ENCODE data around the gene TRABD2B.

Gene TRABD2B

DNA sequence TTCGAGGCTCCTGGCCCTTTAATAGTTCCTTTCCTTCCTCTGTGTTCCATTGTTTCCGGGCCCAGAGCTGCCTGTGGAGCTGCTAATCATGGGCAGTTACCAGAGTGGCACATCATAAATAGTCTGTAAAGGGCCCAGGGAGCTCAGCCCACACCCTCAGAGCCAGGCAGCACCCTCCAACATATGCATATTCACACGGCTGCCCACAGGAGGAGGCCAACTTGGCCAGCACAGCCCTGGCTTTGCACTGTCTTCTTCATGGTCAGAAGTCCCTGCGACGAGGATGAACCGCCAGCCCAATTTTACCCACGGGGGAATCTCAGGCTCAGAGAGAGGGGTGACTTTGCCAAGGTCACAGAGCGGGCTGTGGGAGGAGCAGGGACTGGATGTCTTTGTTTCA is 172.5 kb downstream of the TRABD2B start:
- DNase-seq (ENCODE audit: low spot score) = no peak

DNA sequence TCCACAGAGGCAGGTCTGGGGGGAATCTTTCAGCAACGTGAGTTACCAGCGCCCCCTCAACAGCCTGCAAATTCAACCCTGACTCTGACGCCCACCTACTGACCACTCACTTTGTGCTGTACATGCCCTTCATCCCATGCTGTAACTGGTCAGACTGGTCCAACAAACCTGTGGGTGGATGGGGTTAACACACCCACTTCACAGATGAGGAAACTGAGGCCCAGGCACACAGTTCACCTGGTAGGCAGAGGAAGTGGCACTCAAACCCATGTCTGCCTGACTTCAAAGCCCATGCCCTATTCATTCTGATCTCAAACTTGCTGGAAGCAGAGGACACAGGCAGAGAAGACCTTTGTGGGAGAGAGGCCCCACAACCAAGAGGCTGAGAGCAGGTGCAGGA is 172.9 kb downstream of the TRABD2B start:
- no peak for DNase-seq (ENCODE audit: low spot score)

GRCh38 chr1:47823040-47823808 is 174.0 kb downstream of the TRABD2B start:
- no peak for DNase-seq (ENCODE audit: low spot score)

DNA sequence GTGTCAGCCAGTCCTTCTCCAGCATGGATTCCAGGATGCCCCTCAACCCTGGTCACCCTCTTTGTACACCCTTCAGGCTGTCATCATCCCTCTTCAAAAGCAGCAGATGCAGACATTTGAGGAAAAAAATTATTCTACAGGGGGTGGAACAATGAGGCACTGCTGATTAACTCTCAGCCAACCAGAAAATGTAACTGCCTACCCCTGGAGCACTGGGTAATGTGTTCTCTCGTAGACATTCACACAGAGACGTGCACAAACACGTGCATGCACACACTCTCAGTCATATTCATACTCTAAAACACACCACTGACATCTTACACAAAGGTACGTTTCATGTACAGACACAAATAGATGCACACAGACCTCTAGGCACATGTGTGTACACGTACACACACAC is 175.4 kb downstream of the TRABD2B start:
- DNase-seq (ENCODE audit: low spot score) = no peak

- DNase-seq (ENCODE audit: low spot score) = no peak
Observed at GRCh38 chr1:47819574-47819888, 177.7 kb downstream of the TRABD2B start.

DNA sequence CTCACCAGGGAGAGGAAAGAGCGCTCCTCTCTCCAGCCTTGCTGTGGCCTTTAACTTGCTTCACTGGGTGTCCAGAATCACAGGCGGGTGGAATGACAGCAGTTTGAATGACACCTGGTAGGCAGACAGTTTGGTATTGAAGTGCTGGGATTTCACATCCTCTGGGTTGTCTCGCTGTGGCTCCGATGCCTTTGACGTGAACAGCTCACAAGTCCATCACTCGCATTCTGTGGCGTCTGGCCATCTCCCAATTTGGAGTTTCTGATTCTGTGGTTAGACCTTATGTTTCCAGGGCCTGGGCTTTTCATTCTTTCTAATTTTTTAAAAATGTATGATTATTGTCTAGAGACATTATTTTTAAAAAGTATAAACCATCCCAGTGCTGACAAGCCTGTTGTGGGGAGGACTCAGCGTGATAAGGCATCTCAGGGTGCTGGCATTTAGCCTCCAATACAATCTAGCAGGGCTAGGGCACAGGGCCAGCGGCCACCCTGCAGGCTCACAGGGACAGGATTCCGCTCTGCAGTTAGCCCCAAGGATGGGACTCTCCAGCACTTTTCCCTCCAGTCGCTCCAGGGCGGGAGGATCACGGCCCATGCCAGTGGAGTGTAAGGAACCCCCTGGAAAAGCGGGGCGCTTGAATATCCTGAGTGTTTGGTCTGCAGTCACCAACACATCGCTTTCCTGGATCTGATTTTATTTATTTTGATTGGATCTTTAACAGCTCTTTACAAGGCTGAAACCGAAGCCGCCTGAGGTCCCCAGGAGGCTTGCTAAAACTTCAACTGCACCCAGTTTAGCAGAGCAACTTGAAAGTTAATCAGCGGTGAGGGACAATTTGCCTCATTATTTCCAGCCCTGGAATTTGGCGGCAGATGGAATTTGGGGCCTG is 178.3 kb downstream of the TRABD2B start:
- DNase-seq (ENCODE audit: low spot score) = no peak

GRCh38 chr1:47817861-47818260 is 179.3 kb downstream of the TRABD2B start:
- no peak for DNase-seq (ENCODE audit: low spot score)

GRCh38 chr1:47816325-47817071 is 180.7 kb downstream of the TRABD2B start:
- no peak for DNase-seq (ENCODE audit: low spot score)

- no peak for DNase-seq (ENCODE audit: low spot score)
Observed at GRCh38 chr1:47814612-47815395, 182.4 kb downstream of the TRABD2B start.

- no peak for DNase-seq (ENCODE audit: low spot score)
Observed at GRCh38 chr1:47813970-47814369, 183.2 kb downstream of the TRABD2B start.

GRCh38 chr1:47812904-47813514 is 184.2 kb downstream of the TRABD2B start:
- no peak for DNase-seq (ENCODE audit: low spot score)

GRCh38 chr1:47810964-47811682 is 186.1 kb downstream of the TRABD2B start:
- no peak for DNase-seq (ENCODE audit: low spot score)

GRCh38 chr1:47809301-47810084 is 187.7 kb downstream of the TRABD2B start:
- DNase-seq (ENCODE audit: low spot score) = no peak

- no peak for DNase-seq (ENCODE audit: low spot score)
Observed at GRCh38 chr1:47808612-47809011, 188.6 kb downstream of the TRABD2B start.

GRCh38 chr1:47805921-47806361 is 191.2 kb downstream of the TRABD2B start:
- DNase-seq (ENCODE audit: low spot score) = no peak

DNA sequence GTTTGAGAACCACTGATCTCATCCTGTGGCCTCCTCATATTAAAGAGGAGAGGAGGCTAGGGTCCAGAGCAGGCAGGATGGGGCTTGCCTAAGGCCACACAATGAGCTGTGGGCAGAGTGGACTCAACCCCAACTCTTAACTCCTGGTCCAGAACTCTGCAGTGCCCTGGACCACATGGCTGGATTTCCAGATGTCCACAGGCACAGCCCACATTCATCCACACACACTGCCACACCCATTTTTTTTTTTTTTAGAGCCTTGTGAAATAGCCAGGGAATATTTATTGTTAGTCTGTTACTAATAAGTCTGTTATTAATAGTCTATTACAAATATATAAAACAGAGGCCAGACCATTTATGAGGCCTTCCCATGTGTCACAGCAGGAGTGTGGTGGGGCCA is 192.2 kb downstream of the TRABD2B start:
- DNase-seq (ENCODE audit: low spot score) = no peak

DNA sequence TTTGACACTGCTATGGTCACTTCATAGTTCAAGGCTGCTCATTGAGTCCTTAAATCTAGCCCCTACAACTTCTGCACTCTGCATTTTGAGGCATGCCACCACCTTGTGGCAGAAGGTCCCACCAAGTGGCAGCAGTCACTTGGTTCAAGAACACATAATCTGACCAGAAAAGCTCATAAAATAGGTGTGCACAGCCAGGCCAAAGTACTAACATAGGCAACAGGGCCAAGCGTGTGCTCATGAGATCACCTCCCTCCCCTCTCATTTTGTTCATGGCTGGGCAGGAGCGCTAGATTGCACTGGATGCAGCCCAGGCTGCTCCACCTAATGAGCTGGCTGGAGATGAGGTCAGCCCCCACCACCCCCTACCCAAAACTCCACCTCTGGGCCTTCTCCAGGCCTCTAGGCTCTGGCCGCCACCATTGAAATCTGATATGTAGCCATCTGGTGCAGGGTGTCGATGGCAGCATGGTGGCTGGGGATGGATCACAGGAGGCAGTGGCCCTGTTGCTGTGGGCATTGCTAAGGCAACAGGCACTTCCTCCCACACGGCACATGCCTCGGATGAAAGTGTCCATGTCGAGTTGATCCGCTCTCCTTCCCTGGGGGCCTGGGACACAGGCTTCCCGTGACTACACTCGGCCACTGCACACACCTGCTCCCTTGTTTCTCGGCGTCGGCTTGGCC is 193.2 kb downstream of the TRABD2B start:
- no peak for DNase-seq (ENCODE audit: low spot score)

DNA sequence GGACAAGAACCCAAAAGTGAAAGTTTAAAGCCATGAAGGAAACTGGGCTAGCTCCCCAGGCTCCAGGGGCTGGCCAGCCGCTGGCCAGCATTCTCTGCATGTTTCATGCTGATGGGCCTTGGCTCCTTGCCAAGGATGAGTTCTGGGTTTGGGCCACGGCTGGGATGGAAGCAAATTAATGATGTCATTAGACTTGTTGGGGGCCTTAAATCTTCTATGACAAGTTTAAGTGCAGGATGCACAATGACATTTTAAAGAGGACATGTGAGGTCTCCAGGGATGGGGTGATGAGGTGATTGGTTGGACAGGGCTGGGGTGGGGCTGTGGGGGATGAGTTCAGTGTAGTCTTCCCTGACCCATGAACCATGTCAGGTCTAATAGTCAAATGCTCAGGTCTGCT is 199.6 kb downstream of the TRABD2B start:
- no peak for DNase-seq (ENCODE audit: low spot score)

- no peak for DNase-seq (ENCODE audit: low spot score)
Observed at GRCh38 chr1:47796626-47797025, 200.6 kb downstream of the TRABD2B start.
